H9 (cell line): Measurements from ENCODE around the gene MSI2. TPM values are rescaled to one million over a fixed set of nuclear protein-coding genes. Genes with fewer than 3 reads are reported as not detected.

Source experiments
- DNase-seq: peaks from one replicate; pipeline ENCODE4 v3.0.0-alpha.2; 2017
- H2AFZ ChIP-seq: one replicate; pipeline ENCODE4 v1.6.1; 2013; ENCODE audit warnings: mild to moderate bottlenecking, low read length, control low read depth, moderate library complexity
- H2AK5ac ChIP-seq: 2 replicates; pipeline ENCODE4 v1.6.1; 2013; ENCODE audit warnings: low read length, control low read depth, mixed read lengths; ENCODE audit not compliant: insufficient read length
- H2BK120ac ChIP-seq: one replicate; pipeline ENCODE4 v1.6.1; 2013; ENCODE audit warnings: low read depth, mild to moderate bottlenecking, low read length, control low read depth, inconsistent platforms; ENCODE audit not compliant: poor library complexity, severe bottlenecking
- H2BK12ac ChIP-seq: 2 replicates; pipeline ENCODE4 v1.6.1; 2013; ENCODE audit warnings: low read length, control low read depth, mixed read lengths, low read depth; ENCODE audit not compliant: insufficient read length
- H2BK15ac ChIP-seq: 2 replicates; pipeline ENCODE4 v1.6.1; 2013; ENCODE audit warnings: low read depth, low read length, control low read depth
- H2BK20ac ChIP-seq: one replicate; pipeline ENCODE4 v1.6.1; 2013; ENCODE audit warnings: low read depth, mild to moderate bottlenecking, low read length, control low read depth, inconsistent platforms; ENCODE audit not compliant: poor library complexity, severe bottlenecking
- H2BK5ac ChIP-seq: 2 replicates; pipeline ENCODE4 v1.6.1; 2013; ENCODE audit warnings: low read length, control low read depth, mixed read lengths; ENCODE audit not compliant: insufficient read length
- H3K14ac ChIP-seq: 2 replicates; pipeline ENCODE4 v1.6.1; 2013; ENCODE audit warnings: low read length, control low read depth; ENCODE audit not compliant: insufficient read depth
- H3K18ac ChIP-seq: 2 replicates; pipeline ENCODE4 v1.6.1; 2013; ENCODE audit warnings: low read depth, mild to moderate bottlenecking, mixed read lengths, low read length, control low read depth; ENCODE audit not compliant: insufficient read length
- H3K23ac ChIP-seq: 2 replicates; pipeline ENCODE4 v1.6.1; 2013; ENCODE audit warnings: low read length, control low read depth, mixed read lengths, low read depth; ENCODE audit not compliant: insufficient read length
- H3K23me2 ChIP-seq: 2 replicates; pipeline ENCODE4 v1.6.1; 2013; ENCODE audit warnings: low read depth, mild to moderate bottlenecking, mixed read lengths, low read length, control low read depth; ENCODE audit not compliant: insufficient read length, poor library complexity, severe bottlenecking
- H3K27ac ChIP-seq: 2 replicates; pipeline ENCODE4 v1.5.1; 2013; ENCODE audit warnings: low read length, control low read depth, mixed read lengths, low read depth; ENCODE audit not compliant: insufficient read length
- H3K27me3 ChIP-seq: 2 replicates; pipeline ENCODE4 v1.6.1; 2013; ENCODE audit warnings: low read length, control low read depth, inconsistent platforms; ENCODE audit not compliant: insufficient read depth
- H3K4ac ChIP-seq: 2 replicates; pipeline ENCODE4 v1.6.1; 2013; ENCODE audit warnings: low read depth, mild to moderate bottlenecking, control low read depth, inconsistent platforms, low read length, moderate library complexity
- H3K4me1 ChIP-seq: 2 replicates; pipeline ENCODE4 v1.6.1; 2013; ENCODE audit warnings: low read length, control low read depth, inconsistent platforms; ENCODE audit not compliant: insufficient read depth
- H3K4me2 ChIP-seq: 2 replicates; pipeline ENCODE4 v1.6.1; 2013; ENCODE audit warnings: low read length, control low read depth, mixed read lengths; ENCODE audit not compliant: insufficient read length, insufficient read depth
- H3K56ac ChIP-seq: 2 replicates; pipeline ENCODE4 v1.6.1; 2013; ENCODE audit warnings: low read depth, mild to moderate bottlenecking, mixed read lengths, low read length, control low read depth; ENCODE audit not compliant: insufficient read length
- H3K79me1 ChIP-seq: 2 replicates; pipeline ENCODE4 v1.6.1; 2013; ENCODE audit warnings: low read depth, mild to moderate bottlenecking, moderate library complexity, low read length, control low read depth, inconsistent platforms; ENCODE audit not compliant: insufficient read depth, poor library complexity, severe bottlenecking
- H3K79me2 ChIP-seq: 2 replicates; pipeline ENCODE4 v1.6.1; 2013; ENCODE audit warnings: low read length, control low read depth, inconsistent platforms; ENCODE audit not compliant: insufficient read depth
- H3K9ac ChIP-seq: 2 replicates; pipeline ENCODE4 v1.6.1; 2013; ENCODE audit warnings: low read length, control low read depth, mixed read lengths; ENCODE audit not compliant: insufficient read length; ENCODE audit errors: extremely low read depth
- H3K9me3 ChIP-seq: one replicate; pipeline ENCODE4 v1.6.1; 2013; ENCODE audit warnings: low read depth, low read length, inconsistent platforms; ENCODE audit not compliant: control insufficient read depth
- H3T11ph ChIP-seq: one replicate; pipeline ENCODE4 v1.6.1; 2013; ENCODE audit warnings: mild to moderate bottlenecking, low read length, control low read depth, inconsistent platforms
- H4K20me1 ChIP-seq: one replicate; pipeline ENCODE4 v1.6.1; 2013; ENCODE audit not compliant: control insufficient read depth, insufficient read length, insufficient read depth
- H4K5ac ChIP-seq: 2 replicates; pipeline ENCODE4 v1.6.1; 2013; ENCODE audit warnings: low read depth, mild to moderate bottlenecking, mixed read lengths, low read length, control low read depth; ENCODE audit not compliant: insufficient read length
- H4K8ac ChIP-seq: replicated peaks from 2 replicates; pipeline ENCODE4 v1.6.1; 2013; ENCODE audit warnings: low read length, control low read depth, mixed read lengths, low read depth; ENCODE audit not compliant: insufficient read length
- H4K91ac ChIP-seq: 2 replicates; pipeline ENCODE4 v1.6.1; 2013; ENCODE audit warnings: low read depth, mild to moderate bottlenecking, moderate library complexity, mixed read lengths, low read length, control low read depth; ENCODE audit not compliant: insufficient read length
- H3K27ac Mint-ChIP-seq, 3 experiments: 2 replicates in 2 of 3; 3 replicates in 1 of 3; pipeline ENCODE4 v1.8.0; 2020 to 2021; ENCODE audit warnings: mixed read lengths in 3 of 3, mild to moderate bottlenecking in 1 of 3, moderate library complexity in 1 of 3
- H3K27me3 Mint-ChIP-seq: 2 replicates; pipeline ENCODE4 v1.8.0; 2021; ENCODE audit warnings: low read depth, mild to moderate bottlenecking, moderate library complexity, mixed read lengths
- H3K36me3 Mint-ChIP-seq, 3 experiments: 2 replicates in 2 of 3; 3 replicates in 1 of 3; pipeline ENCODE4 v1.8.0; 2020 to 2021; ENCODE audit warnings: low read depth in 3 of 3, mixed read lengths in 3 of 3; ENCODE audit not compliant: insufficient read depth in 1 of 3
- H3K4me1 Mint-ChIP-seq, 2 experiments: 2 replicates each; pipeline ENCODE4 v1.8.0; 2020; ENCODE audit warnings: mixed read lengths in 2 of 2
- H3K4me3 Mint-ChIP-seq, 2 experiments: 2 replicates in 1 of 2; 3 replicates in 1 of 2; pipeline ENCODE4 v1.8.0; 2020 to 2021; ENCODE audit warnings: mild to moderate bottlenecking in 2 of 2, mixed read lengths in 2 of 2, moderate library complexity in 1 of 2
- H3K9me3 Mint-ChIP-seq, 2 experiments: 2 replicates in 1 of 2; 3 replicates in 1 of 2; pipeline ENCODE4 v1.8.0; 2020; ENCODE audit warnings: mild to moderate bottlenecking in 2 of 2, mixed read lengths in 2 of 2, moderate library complexity in 1 of 2
- WGBS: extraction: QIAGEN DNeasy Blood & Tissue Kit; methylation state at CpG from one replicate; pipeline ENCODE4 v1.1.7; 2013; ENCODE audit warnings: missing lambda C conversion rate, low lambda C conversion rate, mixed read lengths; ENCODE audit not compliant: insufficient read length; ENCODE audit errors: extremely low coverage; 5-methylcytosine and 5-hydroxymethylcytosine counted together
- total RNA-seq: library from RNA; stranded (reverse); gene quantifications from 2 replicates; pipeline ENCODE4 v1.2.1, GENCODE V29; 2021
- TF ChIP-seq, protein P1 (sequence below): fragments of 200-600 bp; sonication (generic); conservative IDR thresholded peaks from 3 replicates; pipeline ENCODE4 v1.8.0; 2021; ENCODE audit warnings: antibody characterized with exemption, mild to moderate bottlenecking

The MSI2 gene
- total RNA-seq, 1 experiment from 2014 or later: 98.5 TPM

- no peaks in the 10 kb centered on the region for H3K9me3 ChIP-seq
- no peak overlapping the region for H4K91ac ChIP-seq
- H3K79me1 ChIP-seq: no peaks in the 10 kb centered on the region
- no peak overlapping the region for H3K9ac ChIP-seq
- Mint-ChIP-seq H3K27me3 (no peaks in the 10 kb centered on the region), H3K36me3 (no peaks in the 10 kb centered on the region), H3K4me3 (no peak overlapping the region), H3K4me1 (peaks cover 28 to 38% of the 10 kb centered on the region in 2 experiments), H3K9me3 (no peaks in the 10 kb centered on the region), H3K27ac (no peak overlapping the region)
- no CpG with 5 or more reads among the region's 1 CpG for WGBS
- no peak overlapping the region for H3K23ac ChIP-seq
- no peak overlapping the region for H2AK5ac ChIP-seq
- no peak overlapping the region for H3K4me2 ChIP-seq
- H3K56ac ChIP-seq: no peak overlapping the region
- H3K4me1 ChIP-seq: peaks cover 8% of the 10 kb centered on the region; the same call in 1 of the 2 replicates
- H3K27ac ChIP-seq: no peak overlapping the region
- no peak overlapping the region for H2BK5ac ChIP-seq
- H3K27me3 ChIP-seq: no peaks in the 10 kb centered on the region
- H4K8ac ChIP-seq: no peak overlapping the region
- no peak overlapping the region for H3K18ac ChIP-seq
- no peaks in the 10 kb centered on the region for H3K79me2 ChIP-seq
- H4K20me1 ChIP-seq: no peaks in the 10 kb centered on the region
- H4K5ac ChIP-seq: no peak overlapping the region
- H2BK12ac ChIP-seq: no peak overlapping the region
- no peak overlapping the region for H2AFZ ChIP-seq
- no peak overlapping the region for H2BK15ac ChIP-seq
- no peak for DNase-seq
- H3K4ac ChIP-seq: no peak overlapping the region
- H2BK120ac ChIP-seq: no peak overlapping the region
- H3K23me2 ChIP-seq: no peaks in the 10 kb centered on the region
- no peak overlapping the region for H3K14ac ChIP-seq
- TF ChIP-seq, protein P1, sequence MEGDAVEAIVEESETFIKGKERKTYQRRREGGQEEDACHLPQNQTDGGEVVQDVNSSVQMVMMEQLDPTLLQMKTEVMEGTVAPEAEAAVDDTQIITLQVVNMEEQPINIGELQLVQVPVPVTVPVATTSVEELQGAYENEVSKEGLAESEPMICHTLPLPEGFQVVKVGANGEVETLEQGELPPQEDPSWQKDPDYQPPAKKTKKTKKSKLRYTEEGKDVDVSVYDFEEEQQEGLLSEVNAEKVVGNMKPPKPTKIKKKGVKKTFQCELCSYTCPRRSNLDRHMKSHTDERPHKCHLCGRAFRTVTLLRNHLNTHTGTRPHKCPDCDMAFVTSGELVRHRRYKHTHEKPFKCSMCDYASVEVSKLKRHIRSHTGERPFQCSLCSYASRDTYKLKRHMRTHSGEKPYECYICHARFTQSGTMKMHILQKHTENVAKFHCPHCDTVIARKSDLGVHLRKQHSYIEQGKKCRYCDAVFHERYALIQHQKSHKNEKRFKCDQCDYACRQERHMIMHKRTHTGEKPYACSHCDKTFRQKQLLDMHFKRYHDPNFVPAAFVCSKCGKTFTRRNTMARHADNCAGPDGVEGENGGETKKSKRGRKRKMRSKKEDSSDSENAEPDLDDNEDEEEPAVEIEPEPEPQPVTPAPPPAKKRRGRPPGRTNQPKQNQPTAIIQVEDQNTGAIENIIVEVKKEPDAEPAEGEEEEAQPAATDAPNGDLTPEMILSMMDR: no peak
- no peak overlapping the region for H2BK20ac ChIP-seq
- no peak overlapping the region for H3T11ph ChIP-seq
Measured at GRCh38 chr17:57434361-57434760, 178.0 kb downstream of the MSI2 start.
